Liver (tissue), 9 donors: ENCODE results near the gene FRYL. TPM values are rescaled to one million over a fixed set of nuclear protein-coding genes. Genes with fewer than 3 reads are reported as not detected.

ENCODE experiments used
- DNase-seq: peaks from one replicate; pipeline ENCODE4 v3.0.0-alpha.2; 2017; ENCODE audit warnings: low spot score
- H3K27ac ChIP-seq, 2 donors: one replicate each; pipeline ENCODE4 v1.7.0; 2013; ENCODE audit warnings: inconsistent platforms in 2 of 2, low read length in 2 of 2, control low read depth in 1 of 2, low read depth in 1 of 2, mild to moderate bottlenecking in 1 of 2
- H3K27me3 ChIP-seq, 4 donors: one replicate each; pipeline versions ENCODE4 v1.6.1 to v1.7.0; 2013; ENCODE audit warnings: low read length in 3 of 4, inconsistent platforms in 1 of 4, mild to moderate bottlenecking in 1 of 4, moderate library complexity in 1 of 4; ENCODE audit not compliant: control insufficient read depth in 4 of 4, insufficient read depth in 4 of 4
- H3K36me3 ChIP-seq, 4 donors: one replicate each; pipeline versions ENCODE4 v1.6.1 to v1.7.0; 2013; ENCODE audit warnings: low read length in 3 of 4, mild to moderate bottlenecking in 3 of 4, low read depth in 1 of 4, moderate library complexity in 1 of 4; ENCODE audit not compliant: control insufficient read depth in 4 of 4, insufficient read depth in 3 of 4
- H3K4me1 ChIP-seq, 4 donors: one replicate each; pipeline versions ENCODE4 v1.6.1 to v1.7.0; 2013; ENCODE audit warnings: low read length in 3 of 4, mild to moderate bottlenecking in 3 of 4, moderate library complexity in 1 of 4; ENCODE audit not compliant: control insufficient read depth in 4 of 4, insufficient read depth in 4 of 4
- H3K4me3 ChIP-seq, 3 donors: one replicate each; pipeline versions ENCODE4 v1.6.1 to v1.7.0; 2013; ENCODE audit warnings: low read length in 3 of 3, control low read depth in 1 of 3, low read depth in 1 of 3, mild to moderate bottlenecking in 1 of 3
- H3K9ac ChIP-seq, 2 donors: one replicate each; pipeline ENCODE4 v1.7.0; 2013; ENCODE audit warnings: low read length in 2 of 2, mild to moderate bottlenecking in 2 of 2, moderate library complexity in 2 of 2, control low read depth in 1 of 2, low read depth in 1 of 2
- H3K9me3 ChIP-seq, 4 donors: one replicate each; pipeline versions ENCODE4 v1.6.1 to v1.7.0; 2013; ENCODE audit warnings: low read length in 3 of 4; ENCODE audit not compliant: control insufficient read depth in 4 of 4
- EGR1 ChIP-seq, 2 donors: IDR thresholded peaks; 2 replicates each; pipeline ENCODE4 v1.6.1; 2016 to 2018; ENCODE audit warnings: antibody characterized with exemption in 2 of 2, low read depth in 2 of 2
- FOXA1 ChIP-seq: IDR thresholded peaks from 2 replicates; pipeline ENCODE4 v1.6.1; 2016; ENCODE audit warnings: antibody characterized with exemption
- FOXA2 ChIP-seq: IDR thresholded peaks from 2 replicates; pipeline ENCODE4 v1.6.1; 2016; ENCODE audit warnings: antibody characterized with exemption
- GABPA ChIP-seq, 2 donors: IDR thresholded peaks in 1 of 2; conservative IDR thresholded peaks in 1 of 2; 2 replicates each; pipeline ENCODE4 v1.6.1; 2016; ENCODE audit warnings: antibody characterized with exemption in 2 of 2, mild to moderate bottlenecking in 1 of 2, moderate library complexity in 1 of 2
- HNF4A ChIP-seq, 2 donors: conservative IDR thresholded peaks; 2 replicates each; pipeline ENCODE4 v1.6.1; 2016; ENCODE audit warnings: antibody characterized with exemption in 2 of 2, mild to moderate bottlenecking in 2 of 2
- HNF4G ChIP-seq: IDR thresholded peaks from 2 replicates; pipeline ENCODE4 v1.6.1; 2016; ENCODE audit warnings: antibody characterized with exemption
- JUND ChIP-seq, 2 donors: IDR thresholded peaks; 2 replicates each; pipeline ENCODE4 v1.6.1; 2016; ENCODE audit warnings: antibody characterized with exemption in 2 of 2
- NR2F2 ChIP-seq: IDR thresholded peaks from 2 replicates; pipeline ENCODE4 v1.6.1; 2016; ENCODE audit warnings: antibody characterized with exemption
- RAD21 ChIP-seq, 2 donors: IDR thresholded peaks; 2 replicates each; pipeline ENCODE4 v1.6.1; 2016; ENCODE audit warnings: antibody characterized with exemption in 2 of 2, mild to moderate bottlenecking in 2 of 2
- RXRA ChIP-seq, 2 donors: IDR thresholded peaks; 2 replicates each; pipeline ENCODE4 v1.6.1; 2017 to 2018; ENCODE audit warnings: antibody characterized with exemption in 2 of 2, mild to moderate bottlenecking in 1 of 2
- SP1 ChIP-seq: IDR thresholded peaks from 2 replicates; pipeline ENCODE4 v1.6.1; 2018; ENCODE audit warnings: antibody characterized with exemption, mild to moderate bottlenecking
- TAF1 ChIP-seq: conservative IDR thresholded peaks from 2 replicates; pipeline ENCODE4 v1.6.1; 2016; ENCODE audit warnings: antibody characterized with exemption, mild to moderate bottlenecking
- YY1 ChIP-seq: IDR thresholded peaks from 2 replicates; pipeline ENCODE4 v1.6.1; 2016; ENCODE audit warnings: antibody characterized with exemption, mild to moderate bottlenecking
- WGBS: extraction: QIAGEN DNeasy Blood & Tissue Kit; methylation state at CpG from one replicate; pipeline ENCODE4 v1.1.7; 2013; 5-methylcytosine and 5-hydroxymethylcytosine counted together
- polyA plus RNA-seq, 2 donors: library from polyadenylated mRNA; stranded (reverse) in 1 of 2; unstranded in 1 of 2; fragments of 200-250 nt in 1 of 2; fragments of >200 nt in 1 of 2; fragmentation: Nextera tagmentation in 1 of 2; extraction: Ambion mirVana in 1 of 2; gene quantifications; one replicate each; pipeline versions ENCODE4 v1.2.1 to v1.2.3, GENCODE V29; 2013 to 2015
- total RNA-seq, 2 donors: library from RNA; depleted of rRNA; stranded (reverse); fragments of >200 nt; gene quantifications; one replicate each; pipeline ENCODE4 v1.2.3, GENCODE V29; 2014
- TF ChIP-seq, protein P1 (sequence below): IDR thresholded peaks from 2 replicates; pipeline ENCODE4 v1.6.1; 2016; ENCODE audit warnings: antibody characterized with exemption, mild to moderate bottlenecking
- TF ChIP-seq, protein P2 (sequence below): IDR thresholded peaks from 2 replicates; pipeline ENCODE4 v1.6.1; 2016; ENCODE audit warnings: antibody characterized with exemption
- TF ChIP-seq, protein P3 (sequence below): IDR thresholded peaks from 2 replicates; pipeline ENCODE4 v1.6.1; 2016; ENCODE audit warnings: antibody characterized with exemption
- TF ChIP-seq, protein P4 (sequence below): fragments of 150-350 bp; IDR thresholded peaks from 2 replicates; pipeline ENCODE4 v1.5.1; 2017; ENCODE audit warnings: improper control_type of control experiment, low read depth, low read length; ENCODE audit not compliant: missing input control
- TF ChIP-seq, protein P5 (sequence below): IDR thresholded peaks from 2 replicates; pipeline ENCODE4 v1.6.1; 2016; ENCODE audit warnings: antibody characterized with exemption
- donor health status: healthy.
- donor health status: healthy.
- donor health status: healthy.
- donor health status: healthy.
- donor health status: healthy.

FRYL gene
- total and polyA plus RNA-seq, 4 donors: 5.3 to 79.0 (median 27.2) TPM

DNA sequence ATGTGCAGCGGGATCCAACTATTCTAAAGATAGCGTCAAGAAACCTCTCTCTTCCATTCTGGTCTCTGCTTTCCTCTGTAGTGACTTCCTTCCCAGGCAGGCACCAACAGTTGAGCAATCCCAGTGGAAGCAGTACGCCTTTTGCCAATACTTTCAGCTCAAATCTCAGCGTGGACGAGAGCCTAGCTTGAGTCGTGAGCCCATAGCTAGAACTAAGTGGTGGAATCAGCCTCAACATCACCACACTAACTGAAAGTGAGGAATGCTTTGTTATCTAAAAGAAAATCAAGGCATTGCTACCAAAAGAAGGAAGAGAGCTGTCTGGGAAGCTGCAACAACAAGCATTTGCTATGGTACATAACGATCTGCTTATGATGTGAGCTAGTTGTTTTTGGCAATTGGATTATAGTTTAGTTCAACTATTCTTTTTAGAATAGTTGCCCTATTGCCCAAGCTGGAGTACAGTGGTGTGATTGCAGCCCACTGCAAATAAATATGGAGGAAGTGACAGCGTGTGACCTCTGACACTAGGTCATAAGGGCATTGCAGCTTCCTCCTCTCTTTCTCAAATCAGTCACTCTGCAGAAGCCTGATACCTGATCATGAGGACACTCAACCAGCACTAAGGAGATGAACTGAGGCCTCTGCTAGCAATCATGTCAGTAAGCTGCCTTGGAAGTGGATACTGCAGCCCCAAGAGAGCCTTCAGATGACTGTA, 24.7 kb upstream of the FRYL start:
- TF ChIP-seq, protein P1, sequence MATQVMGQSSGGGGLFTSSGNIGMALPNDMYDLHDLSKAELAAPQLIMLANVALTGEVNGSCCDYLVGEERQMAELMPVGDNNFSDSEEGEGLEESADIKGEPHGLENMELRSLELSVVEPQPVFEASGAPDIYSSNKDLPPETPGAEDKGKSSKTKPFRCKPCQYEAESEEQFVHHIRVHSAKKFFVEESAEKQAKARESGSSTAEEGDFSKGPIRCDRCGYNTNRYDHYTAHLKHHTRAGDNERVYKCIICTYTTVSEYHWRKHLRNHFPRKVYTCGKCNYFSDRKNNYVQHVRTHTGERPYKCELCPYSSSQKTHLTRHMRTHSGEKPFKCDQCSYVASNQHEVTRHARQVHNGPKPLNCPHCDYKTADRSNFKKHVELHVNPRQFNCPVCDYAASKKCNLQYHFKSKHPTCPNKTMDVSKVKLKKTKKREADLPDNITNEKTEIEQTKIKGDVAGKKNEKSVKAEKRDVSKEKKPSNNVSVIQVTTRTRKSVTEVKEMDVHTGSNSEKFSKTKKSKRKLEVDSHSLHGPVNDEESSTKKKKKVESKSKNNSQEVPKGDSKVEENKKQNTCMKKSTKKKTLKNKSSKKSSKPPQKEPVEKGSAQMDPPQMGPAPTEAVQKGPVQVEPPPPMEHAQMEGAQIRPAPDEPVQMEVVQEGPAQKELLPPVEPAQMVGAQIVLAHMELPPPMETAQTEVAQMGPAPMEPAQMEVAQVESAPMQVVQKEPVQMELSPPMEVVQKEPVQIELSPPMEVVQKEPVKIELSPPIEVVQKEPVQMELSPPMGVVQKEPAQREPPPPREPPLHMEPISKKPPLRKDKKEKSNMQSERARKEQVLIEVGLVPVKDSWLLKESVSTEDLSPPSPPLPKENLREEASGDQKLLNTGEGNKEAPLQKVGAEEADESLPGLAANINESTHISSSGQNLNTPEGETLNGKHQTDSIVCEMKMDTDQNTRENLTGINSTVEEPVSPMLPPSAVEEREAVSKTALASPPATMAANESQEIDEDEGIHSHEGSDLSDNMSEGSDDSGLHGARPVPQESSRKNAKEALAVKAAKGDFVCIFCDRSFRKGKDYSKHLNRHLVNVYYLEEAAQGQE: no peak
- TF ChIP-seq RAD21 (IDR thresholded peaks at IDR 0.05) (peak in 1 of 2 donors; percentile 34), NR2F2 (peak; percentile 98), RXRA (IDR thresholded peaks at IDR 0.05) (peak; percentile 71 to 77), EGR1 (IDR thresholded peaks at IDR 0.05; ENCODE audit: low read depth in 2 of 2) (no peak), GABPA (IDR thresholded peaks at IDR 0.05 in 1 of 2, conservative IDR thresholded peaks at IDR 0.05 in 1 of 2) (peak in 1 of 2 donors; percentile 63), HNF4G (peak; percentile 35), SP1 (peak; percentile 85), TAF1 (no peak), FOXA2 (no peak), FOXA1 (no peak), YY1 (peak; percentile 57), HNF4A (conservative IDR thresholded peaks at IDR 0.05) (peak; percentile 83 to 94), JUND (IDR thresholded peaks at IDR 0.05) (peak in 1 of 2 donors; percentile 33)
- TF ChIP-seq, protein P2, sequence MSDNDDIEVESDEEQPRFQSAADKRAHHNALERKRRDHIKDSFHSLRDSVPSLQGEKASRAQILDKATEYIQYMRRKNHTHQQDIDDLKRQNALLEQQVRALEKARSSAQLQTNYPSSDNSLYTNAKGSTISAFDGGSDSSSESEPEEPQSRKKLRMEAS: peak; percentile 67
- TF ChIP-seq, protein P3, sequence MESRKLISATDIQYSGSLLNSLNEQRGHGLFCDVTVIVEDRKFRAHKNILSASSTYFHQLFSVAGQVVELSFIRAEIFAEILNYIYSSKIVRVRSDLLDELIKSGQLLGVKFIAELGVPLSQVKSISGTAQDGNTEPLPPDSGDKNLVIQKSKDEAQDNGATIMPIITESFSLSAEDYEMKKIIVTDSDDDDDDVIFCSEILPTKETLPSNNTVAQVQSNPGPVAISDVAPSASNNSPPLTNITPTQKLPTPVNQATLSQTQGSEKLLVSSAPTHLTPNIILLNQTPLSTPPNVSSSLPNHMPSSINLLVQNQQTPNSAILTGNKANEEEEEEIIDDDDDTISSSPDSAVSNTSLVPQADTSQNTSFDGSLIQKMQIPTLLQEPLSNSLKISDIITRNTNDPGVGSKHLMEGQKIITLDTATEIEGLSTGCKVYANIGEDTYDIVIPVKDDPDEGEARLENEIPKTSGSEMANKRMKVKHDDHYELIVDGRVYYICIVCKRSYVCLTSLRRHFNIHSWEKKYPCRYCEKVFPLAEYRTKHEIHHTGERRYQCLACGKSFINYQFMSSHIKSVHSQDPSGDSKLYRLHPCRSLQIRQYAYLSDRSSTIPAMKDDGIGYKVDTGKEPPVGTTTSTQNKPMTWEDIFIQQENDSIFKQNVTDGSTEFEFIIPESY: peak; percentile 34
- TF ChIP-seq, protein P4, sequence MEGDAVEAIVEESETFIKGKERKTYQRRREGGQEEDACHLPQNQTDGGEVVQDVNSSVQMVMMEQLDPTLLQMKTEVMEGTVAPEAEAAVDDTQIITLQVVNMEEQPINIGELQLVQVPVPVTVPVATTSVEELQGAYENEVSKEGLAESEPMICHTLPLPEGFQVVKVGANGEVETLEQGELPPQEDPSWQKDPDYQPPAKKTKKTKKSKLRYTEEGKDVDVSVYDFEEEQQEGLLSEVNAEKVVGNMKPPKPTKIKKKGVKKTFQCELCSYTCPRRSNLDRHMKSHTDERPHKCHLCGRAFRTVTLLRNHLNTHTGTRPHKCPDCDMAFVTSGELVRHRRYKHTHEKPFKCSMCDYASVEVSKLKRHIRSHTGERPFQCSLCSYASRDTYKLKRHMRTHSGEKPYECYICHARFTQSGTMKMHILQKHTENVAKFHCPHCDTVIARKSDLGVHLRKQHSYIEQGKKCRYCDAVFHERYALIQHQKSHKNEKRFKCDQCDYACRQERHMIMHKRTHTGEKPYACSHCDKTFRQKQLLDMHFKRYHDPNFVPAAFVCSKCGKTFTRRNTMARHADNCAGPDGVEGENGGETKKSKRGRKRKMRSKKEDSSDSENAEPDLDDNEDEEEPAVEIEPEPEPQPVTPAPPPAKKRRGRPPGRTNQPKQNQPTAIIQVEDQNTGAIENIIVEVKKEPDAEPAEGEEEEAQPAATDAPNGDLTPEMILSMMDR: no peak
- TF ChIP-seq, protein P5, sequence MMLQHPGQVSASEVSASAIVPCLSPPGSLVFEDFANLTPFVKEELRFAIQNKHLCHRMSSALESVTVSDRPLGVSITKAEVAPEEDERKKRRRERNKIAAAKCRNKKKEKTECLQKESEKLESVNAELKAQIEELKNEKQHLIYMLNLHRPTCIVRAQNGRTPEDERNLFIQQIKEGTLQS: no peak
- H3K27ac ChIP-seq: peak overlapping the region; percentile 71 to 74
- no peak for DNase-seq
- peaks cover 1 to 14% (median 8%) of the 10 kb centered on the region in 4 donors for H3K4me1 ChIP-seq
- H3K4me3 ChIP-seq: peak overlapping the region; percentile 5 to 61 (median 25)
- H3K27me3 ChIP-seq: no peaks in the 10 kb centered on the region
- H3K36me3 ChIP-seq: no peaks in the 10 kb centered on the region
- no peaks in the 10 kb centered on the region for H3K9me3 ChIP-seq
- 46% methylated on average over 8 of the region's 8 CpGs for WGBS
- H3K9ac ChIP-seq: no peak overlapping the region
